Raji (cell line): Measurements from ENCODE around the gene GOLT1A.

Source experiments
- POLR2A ChIP-seq: IDR thresholded peaks from 2 replicates; pipeline ENCODE4 v1.6.1; 2011; ENCODE audit warnings: low read depth, low read length, control low read depth; ENCODE audit not compliant: insufficient read depth

GOLT1A gene, protein sequence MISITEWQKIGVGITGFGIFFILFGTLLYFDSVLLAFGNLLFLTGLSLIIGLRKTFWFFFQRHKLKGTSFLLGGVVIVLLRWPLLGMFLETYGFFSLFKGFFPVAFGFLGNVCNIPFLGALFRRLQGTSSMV

DNA sequence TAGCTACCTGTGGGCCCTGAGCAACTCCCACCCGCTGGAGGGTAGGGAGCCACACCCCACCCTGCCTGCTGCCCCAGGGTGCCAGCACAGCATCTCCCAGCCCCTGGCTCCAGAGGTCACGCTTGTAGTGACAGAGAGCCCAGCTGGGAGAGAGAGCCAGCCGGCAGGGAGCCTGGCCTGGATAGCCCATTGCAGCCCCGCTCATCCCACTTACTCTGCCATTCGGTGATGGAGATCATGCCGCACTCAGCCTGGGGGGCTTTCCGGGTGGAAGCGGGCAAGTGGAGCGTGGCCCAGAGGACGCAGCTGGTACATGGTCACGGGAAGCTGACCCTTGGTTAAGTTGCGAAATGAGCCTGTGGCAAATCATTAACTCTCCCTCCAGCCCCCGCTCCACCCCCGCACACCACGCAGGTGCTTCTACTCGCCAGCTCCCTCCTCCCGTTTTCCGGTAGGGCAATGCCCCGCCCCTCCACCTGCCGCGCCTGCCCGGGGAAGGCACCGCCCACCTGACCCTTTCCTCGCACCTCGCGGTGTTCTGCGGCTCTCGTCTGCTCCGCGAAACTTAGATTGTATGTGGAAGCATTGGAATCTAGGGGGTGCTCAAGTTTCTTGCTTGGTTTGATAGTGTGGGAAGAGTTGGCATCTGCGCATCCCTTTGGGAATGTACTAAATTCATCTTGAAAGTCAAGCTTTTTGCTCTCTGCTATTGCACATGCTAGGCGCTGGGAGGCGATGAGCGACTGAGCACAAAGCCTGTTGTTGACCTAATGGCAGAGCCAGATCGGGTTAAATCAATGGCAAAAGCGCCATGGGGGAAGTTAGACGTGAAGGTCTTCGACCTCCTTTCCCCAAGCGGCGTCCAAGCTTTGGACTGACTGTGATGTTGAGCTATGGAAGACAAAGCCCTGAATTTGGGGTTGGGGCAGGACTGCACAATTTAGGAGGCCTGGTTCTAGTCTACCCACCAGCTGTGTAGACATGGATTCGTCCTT lies at the start of gene GOLT1A:
Gene GOLT1A, minus strand, starts transcription at position 321 of the 995 bp plus-strand sequence. Its CDS starts 82 bp downstream, at position 239.
- no peak for TF ChIP-seq POLR2A

DNA sequence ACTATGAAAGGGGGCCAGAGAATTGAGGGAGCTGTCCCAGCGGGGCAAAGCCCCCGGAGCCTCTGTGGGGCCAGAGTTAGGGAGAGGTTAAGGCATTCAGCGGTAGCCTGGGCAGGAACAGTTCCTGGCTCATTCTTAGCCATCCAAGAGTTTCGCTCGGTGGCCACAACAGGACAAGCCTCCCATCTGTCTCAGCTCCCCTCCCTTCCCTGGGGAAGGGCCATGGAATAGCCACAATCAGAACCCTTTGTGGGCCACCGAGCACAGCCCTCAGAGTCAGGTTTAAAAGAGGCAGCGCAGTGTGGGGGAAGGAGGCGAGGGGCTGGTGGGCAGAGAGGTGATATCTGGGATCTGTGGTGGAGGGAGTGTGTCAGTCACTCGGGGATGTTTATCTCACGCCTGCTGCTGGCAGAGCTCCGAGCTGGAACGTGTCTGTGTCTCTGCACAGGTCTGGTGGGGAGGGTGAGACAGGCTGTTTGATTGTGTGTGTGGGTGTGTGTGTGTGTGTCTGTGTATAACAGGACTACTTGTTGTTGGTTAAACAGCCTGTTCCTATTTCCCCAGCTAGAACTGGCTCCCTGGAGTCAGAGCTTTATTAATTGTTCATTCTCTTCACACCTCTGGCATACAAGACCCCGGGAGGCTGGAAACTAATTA lies 49.6 kb upstream of the GOLT1A start:
- no peak for TF ChIP-seq POLR2A

DNA sequence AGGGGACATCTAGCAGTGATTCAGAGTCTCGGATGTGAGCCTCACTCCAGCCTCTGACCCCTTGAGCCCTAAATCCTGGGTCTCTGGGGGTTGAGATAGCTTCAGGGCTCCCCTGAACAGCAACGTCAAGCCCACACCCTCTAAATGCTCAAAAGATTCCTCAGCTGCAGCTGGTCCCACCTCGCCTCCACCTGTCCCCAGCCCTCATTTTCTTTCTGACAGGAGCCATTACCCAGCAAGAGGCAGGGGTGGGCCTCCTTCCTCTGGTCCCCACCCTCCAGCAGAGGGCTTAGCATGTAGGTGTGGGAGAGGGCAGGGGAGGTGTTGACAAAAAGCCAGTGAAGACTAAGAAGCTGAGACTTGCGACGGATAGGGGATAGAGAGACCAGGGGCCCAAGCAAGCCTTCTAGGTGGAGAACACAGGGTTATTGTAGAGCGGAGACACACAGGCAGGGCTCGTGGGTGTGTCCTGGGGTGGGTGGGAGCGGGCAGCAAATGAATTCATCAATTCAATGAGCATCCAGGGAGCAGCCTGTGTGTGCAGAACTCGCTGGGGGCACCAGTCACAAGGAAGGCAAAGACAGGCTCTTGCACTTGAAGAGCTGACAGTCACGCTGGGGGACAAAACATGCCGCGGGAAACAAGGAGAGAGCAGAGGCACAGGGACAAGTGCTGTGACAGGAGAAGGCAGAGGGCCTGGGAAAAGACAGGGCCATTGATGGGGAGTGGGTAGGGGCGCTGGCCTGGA lies 48.9 kb upstream of the GOLT1A start:
- no peak for TF ChIP-seq POLR2A

DNA sequence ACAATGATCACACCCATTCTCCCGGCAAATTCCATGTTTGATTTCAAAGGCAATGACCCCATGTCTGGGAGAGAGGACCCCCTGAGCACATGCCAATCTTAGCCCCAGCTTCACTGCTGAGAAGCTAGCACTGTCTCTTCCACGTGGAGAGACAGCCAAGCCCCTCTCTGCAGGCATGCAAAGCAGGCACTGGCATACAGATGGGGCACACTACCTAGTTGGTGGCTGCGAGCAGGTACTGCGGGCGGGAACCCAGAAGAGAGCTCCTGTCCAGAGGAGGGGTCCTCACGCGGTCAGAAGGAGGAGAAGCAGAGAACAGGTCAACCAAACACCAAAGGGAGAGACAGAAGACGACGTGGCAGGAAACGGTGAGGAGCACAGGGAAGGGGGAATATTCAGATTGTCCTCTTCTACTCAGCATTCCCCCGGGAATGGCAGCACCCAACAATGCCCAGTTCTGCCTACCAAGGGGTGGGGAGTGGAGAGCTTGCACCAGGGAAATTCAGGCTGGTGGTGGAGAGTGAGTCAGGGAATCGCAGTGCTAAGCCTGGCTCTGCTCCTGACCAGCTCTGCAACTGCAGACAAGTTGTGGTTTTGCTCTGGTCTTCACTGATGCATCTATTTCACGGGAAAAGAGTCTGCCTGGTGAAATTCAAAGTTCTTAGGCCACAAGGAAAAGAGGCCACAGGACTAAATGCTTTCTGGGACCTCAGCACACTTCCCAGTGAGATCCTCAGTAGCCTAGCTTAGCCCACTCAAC lies 48.1 kb upstream of the GOLT1A start:
- TF ChIP-seq POLR2A: no peak

DNA sequence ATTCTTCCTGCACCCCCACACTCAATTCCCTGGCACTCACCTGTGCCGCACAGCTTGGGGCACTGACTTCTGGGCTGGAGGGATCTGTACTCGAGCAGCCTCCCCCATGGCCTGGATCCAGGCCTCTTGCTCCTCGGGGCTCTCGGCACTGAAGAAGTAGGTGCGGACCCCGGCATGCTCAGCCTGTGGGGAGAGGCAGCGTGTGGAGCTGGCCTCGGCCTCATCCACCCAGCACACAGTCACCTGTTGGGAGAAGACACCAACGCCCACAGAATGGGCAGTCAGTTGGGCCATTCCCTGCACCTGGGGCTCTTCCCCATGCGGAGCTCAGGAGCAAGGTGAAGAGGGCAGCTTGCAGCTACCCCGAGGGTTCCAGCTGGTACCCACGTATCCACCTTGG lies 47.5 kb upstream of the GOLT1A start:
- no peak for TF ChIP-seq POLR2A

DNA sequence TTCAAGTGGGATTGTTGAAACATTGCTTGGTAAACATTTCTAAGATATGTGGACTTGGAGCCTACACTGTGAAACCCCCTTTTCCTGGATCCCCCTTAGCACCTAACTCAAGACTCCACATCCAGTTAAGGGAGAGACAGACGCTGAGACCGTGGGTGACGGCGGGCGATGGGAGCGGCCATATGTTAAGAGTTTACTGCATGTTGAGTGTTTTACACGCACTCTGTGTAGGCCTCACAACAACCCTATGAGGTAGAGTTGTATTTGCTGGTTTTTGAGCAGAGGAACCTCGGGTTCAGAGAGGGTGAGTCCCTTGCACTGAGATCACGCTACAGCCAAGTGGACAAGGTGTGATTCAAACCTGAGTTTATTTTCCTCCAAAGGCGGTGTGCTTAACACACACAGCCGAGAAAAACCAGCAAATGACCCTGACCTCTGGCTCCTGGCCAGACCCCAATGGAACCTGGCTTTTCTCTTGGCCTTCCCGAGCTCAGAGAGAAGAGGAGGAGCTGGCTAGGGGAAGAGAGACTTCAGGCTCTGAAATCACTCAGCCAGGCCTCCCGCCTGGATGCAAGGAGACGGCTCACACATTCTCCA lies 46.9 kb upstream of the GOLT1A start:
- TF ChIP-seq POLR2A: no peak

DNA sequence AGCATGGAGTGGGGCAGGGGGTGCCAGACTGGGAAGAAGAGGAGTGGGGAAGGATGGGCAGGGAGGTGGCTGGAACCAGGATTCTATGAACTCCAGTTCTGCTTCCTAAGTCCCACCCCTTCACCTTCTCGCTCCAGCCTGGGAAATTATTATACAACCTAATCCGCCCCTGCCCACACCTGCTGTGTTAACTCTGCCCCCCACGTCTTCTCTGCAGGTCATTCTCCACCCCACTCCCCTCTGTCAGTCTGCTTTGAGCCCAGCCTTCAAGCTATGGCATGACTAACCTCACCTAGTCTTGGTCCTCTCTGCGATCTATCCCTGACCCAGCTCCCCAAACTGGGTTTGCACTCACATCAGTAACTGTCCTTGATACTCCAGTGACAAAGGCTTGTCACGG lies 46.0 kb upstream of the GOLT1A start:
- no peak for TF ChIP-seq POLR2A

DNA sequence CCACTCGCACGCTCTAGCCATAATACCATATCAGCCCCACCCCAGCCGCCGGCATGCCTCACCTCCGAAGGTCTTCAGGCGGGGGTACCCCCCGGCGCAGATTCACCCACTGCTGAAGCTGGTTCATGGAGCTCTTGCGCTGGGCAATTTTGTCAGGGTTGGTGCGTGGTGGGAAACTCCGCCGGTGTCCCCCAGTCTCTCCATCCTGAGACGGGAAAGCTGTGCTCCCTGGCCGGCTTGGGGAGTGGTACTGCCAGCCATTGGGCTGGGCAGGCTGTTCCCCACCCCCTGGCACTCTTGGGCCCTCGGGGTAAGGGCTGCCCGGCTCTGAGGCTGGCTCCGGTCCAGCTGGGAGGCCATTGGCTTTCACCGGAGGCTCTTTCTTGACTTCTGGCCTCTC lies 45.4 kb upstream of the GOLT1A start:
- no peak for TF ChIP-seq POLR2A

DNA sequence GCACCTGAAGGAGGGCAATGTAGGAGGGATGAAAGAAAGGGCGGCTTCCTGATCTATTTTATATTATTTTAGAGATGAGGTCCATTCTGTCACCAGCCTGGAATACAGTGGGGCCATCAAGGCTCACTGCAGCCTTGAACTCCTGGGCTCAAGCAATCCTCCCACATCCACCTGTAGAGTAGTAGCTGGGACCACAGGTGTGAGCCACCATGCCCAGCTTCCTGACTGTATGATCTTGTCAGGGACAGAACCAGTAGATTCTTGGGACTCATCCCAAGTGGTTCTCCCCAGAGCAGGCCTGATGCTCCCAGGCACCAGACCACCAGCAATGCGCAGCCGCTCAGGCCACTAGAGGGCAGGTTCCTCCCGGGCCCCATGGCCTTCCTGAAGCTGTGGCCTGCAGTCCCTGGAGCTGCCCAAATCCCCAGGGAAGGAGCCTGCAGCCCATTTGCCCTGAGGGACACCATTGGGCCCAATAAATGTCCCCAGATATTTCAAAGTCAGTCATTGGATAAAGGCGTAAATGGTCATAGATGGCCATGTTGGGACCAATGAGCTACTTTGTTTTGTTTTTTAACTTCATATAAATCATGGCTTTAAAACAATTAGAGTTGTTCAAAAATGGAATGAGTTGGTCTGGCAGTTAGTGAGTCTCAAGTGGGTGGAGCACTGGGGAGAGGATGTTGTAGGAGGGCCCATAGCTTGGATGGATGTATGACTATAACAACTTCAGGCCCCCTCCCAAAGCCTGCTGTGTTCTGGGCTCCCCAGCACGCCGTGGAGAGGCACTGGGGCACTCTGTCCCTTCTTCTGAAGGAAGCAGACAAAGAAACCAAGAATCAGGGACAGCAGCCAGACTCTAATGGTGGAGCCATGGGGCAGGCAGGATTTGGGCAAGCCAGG lies 44.7 kb upstream of the GOLT1A start:
- TF ChIP-seq POLR2A: no peak

DNA sequence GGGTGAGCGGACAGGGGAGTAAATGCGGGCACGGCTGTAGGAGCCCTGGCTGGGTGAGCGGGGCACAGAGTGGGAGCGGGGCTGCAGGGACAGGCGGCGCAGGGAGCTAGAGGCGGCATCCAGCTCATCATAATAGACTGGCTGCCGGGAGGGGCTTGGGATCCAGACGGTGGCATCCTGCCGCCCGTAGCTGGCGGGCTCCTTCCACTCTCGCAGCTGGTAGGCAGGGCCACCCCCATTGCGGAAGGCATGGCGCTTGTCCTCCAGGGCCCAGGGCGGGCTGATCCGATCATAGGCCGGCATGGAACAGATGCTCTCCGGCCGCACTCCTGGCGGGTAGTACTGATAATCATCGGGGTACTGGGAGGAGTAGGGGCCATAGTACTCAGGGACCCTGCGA lies 43.7 kb upstream of the GOLT1A start:
- TF ChIP-seq POLR2A: no peak

DNA sequence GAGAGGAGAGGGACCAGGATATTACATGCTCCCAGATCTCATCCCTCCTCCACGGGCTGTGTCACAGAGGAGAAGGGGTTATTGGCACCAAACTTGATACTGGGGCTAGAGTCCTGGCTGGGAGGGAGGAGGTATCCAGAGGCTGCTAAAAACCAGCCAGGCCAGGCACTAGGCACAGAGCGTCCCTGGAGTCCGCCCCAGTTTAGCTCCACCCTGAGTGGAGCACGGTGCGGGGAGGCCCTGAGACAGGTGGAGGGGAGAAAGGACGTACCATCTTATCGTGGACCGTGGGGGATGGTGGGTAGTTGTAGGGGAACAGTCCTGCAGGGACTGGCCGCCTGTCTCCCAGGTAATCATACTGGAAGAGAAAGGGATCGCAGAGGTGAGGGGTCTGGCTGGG lies 42.7 kb upstream of the GOLT1A start:
- TF ChIP-seq POLR2A: no peak

DNA sequence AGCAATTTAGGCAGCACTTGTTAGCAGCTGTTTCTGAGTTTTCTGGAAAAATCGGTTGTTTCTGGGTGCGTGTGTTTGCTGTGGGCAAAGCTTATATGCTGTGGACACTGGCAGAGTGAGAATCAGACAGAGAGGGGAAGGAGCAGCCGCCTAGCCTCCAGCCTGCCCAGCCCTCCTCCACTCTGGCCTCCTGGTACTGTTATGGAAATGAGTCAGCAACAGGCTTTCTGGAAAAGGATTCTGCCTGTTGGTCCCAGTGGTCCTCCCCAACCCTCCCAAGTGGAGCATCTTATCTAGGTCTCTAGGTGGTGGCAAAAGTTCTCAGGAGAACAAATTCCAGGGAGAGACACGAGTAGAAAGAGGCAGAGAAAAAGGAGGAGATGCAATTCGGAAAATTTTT lies 42.2 kb upstream of the GOLT1A start:
- TF ChIP-seq POLR2A: no peak

DNA sequence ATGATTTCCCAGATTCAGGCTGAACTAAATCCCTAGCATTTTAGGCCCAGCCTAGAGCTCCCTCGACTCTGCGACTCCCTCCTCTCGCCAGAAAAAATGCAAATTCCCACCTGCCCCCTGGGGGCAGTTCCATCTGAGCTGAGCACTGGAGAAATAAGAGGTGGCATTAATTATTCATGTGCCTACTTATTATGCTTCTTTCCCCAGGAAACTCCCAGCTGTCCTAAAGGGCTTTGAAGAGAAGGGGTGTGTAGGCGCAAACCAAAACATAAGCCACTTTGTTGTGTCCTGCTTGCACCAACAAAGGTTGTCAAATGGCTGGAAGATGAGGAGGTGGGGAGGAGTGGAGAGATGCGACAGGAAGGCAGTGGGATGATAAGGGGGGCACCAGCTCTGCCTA lies 41.4 kb upstream of the GOLT1A start:
- TF ChIP-seq POLR2A: no peak
